Stimulated activated CD8-positive, alpha-beta memory T cell treated with anti-CD3 and anti-CD28 coated beads, Interleukin-7, amount 100 ng/mL, for 24 hours (primary cell): Measurements from ENCODE around the gene SPDYE3.
"Not testable (repeated sequence)": the region's sequence is repeated elsewhere in the genome, so short reads cannot be mapped to it uniquely, and the experiment has no call there.

ENCODE experiments used
- DNase-seq: peaks from one replicate; pipeline ENCODE4 v3.0.0-alpha.2; 2020; ENCODE audit warnings: low read depth

SPDYE3 gene, protein sequence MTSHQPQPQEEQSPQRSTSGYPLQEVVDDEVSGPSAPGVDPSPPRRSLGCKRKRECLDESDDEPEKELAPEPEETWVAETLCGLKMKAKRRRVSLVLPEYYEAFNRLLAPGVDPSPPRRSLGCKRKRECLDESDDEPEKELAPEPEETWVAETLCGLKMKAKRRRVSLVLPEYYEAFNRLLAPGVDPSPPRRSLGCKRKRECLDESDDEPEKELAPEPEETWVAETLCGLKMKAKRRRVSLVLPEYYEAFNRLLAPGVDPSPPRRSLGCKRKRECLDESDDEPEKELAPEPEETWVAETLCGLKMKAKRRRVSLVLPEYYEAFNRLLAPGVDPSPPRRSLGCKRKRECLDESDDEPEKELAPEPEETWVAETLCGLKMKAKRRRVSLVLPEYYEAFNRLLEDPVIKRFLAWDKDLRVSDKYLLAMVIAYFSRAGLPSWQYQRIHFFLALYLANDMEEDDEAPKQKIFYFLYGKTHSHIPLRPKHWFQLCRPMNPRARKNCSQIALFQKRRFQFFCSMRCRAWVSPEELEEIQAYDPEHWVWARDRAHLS

DNA sequence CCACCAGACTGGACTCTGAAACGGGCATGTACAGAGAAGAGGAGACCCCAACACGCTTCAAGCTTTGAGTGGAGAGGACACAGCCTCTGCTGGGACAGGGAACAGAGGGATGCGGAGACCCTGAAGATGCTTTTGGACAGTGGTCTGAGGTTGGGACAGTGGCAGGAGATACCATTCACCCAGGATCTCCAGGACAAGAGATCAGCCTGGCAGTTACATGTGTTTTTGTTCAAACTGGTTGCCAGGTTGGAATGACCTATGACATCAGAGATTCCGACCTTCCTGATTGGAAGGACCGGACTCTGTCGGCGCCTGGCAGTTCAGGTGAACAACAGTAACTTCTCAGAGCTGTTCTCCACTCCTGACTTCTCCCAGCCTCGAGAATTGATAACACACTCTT is at the start of gene SPDYE3:
Gene SPDYE3, plus strand, starts transcription at position 301 of the 400 bp plus-strand sequence. CDS start 184 bp downstream, outside the sequence.
- DNase-seq, result not testable (repeated sequence)

DNA sequence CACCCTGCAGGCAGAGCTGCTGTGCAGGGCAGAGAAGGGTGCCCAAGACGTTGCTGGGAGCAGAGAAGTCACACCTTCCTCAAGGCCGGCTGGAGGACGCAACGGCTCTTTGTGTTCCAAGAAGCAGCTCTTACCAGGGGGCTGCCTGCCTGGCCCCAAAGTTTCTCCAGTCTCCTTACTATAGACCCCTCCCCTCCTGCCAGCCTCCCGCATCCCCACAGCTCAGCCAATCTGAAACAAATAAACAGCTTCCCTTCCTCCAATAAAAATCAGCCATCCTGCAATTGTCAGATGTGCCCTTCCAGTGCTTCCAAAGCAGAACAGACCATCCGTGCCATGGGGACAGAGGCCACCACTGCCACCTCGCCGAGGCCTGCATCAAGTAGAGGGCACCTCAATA is 47.5 kb upstream of the SPDYE3 start:
- DNase-seq, result not testable (repeated sequence)

DNA sequence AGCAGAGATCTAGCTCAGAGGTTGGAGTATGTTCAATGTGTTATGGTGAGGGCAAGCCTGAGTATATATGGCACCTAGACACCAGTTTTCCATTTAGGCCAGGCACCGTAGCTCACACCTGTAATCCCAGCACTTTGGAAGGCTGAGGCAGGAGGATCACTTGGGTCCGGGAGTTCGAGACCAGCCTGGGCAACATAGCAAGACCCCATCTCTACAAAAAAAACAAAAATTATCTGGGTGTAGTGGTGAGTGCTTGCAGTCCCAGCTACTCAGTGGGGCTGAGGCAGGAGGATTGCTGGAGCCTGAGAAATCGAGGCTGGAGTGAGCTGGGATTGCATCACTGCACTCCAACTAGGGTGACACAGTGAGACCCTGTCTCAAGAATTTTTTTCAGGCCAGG is 44.6 kb upstream of the SPDYE3 start:
- DNase-seq, result not testable (repeated sequence)

DNA sequence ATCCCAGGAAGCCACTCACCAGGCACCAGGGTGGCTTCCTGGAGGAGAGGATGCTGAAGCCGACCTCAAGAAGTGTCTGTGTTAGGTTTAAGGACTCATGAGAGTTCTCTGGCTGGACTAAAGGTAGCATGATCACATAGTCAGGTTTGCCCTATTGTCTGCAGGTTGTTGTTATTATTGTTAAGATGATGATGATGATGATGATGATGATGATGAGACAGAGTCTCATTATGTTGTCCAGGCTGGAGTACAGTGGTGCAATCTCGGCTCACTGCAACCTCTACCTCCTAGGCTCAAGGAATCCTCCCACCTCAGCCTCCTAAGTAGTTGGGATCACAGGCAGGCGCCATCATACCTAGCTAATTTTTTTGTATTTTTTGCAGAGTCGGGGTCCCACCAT is 43.3 kb upstream of the SPDYE3 start:
- DNase-seq, result not testable (repeated sequence)

DNA sequence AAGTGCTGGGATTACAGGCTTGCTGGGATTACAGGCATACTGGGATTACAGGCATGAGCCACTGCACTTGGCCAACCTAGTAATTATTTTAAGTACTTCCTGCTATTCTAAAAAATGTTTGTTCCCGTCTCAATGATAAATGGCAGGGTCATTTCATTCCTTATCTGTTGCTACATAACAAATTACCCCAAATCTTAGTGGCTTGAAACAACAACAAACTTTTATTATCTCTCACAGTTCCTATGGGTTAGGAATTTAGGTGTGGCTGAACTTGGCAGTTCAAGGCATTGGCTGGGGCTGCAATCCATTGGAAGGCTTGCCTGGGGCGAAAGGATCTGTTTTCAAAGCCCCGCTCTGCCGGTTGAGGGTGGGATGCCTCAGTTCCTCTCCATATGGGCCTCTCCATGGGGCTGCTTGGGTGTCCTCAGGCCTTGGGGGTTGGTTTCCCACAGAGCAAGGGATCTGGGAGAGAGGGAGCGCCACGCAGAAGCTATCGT is 42.8 kb upstream of the SPDYE3 start:
- DNase-seq, result not testable (repeated sequence)

DNA sequence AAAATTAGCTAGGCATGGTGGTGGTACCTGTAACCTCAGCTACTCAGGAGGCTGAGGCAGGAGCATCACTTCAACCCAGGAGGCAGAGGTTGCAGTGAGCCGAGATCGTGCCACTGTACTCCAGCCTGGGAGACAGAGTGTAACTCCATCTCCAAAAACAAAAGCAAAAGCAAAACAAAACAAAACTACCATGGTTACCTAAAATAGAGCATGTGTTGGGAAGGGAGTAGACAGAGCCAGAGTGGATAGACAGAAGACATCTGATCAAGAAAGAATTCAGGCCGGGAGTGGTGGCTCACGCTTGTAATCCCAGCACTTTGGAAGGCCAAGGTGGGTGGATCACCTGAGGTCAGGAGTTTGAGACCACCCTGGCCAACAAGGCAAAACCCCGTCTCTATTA is 41.7 kb upstream of the SPDYE3 start:
- DNase-seq, result not testable (repeated sequence)

DNA sequence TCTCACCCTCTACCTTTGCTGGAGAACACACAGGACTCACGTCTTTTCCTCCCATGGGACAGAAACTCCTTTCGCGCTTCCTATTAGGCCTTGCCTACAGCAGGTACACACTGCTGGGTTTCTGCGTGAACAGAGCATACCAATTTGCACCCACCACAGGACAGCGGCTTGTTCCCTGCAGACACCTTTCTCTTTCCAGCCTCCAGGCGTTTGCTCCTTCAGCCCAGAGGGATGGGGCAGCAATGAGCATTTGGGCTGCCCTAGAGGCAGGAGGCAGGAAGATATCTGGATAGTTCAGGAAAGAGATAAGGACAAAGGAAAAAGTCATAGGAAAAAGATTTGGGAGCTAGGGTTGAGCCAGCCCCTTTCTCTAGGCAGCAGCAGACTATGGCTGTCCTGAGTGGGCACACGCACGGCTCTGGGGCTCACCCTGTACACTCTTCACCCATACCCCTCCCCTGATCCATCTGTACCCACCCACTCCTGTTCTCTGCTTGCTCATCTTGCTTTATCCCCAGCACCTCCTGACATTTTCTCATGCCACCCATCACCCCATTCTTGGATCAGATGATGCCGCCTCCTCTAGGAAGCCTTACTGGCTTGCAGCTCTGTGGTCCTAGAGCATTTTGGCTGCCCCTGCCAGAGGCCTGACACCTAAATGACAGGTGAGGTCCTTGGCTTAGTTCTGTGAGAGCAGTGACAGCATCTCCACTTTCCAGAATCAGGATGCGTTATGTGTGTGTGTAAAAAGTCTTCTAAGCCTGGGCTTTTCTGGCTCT is 40.7 kb upstream of the SPDYE3 start:
- DNase-seq, result no peak

DNA sequence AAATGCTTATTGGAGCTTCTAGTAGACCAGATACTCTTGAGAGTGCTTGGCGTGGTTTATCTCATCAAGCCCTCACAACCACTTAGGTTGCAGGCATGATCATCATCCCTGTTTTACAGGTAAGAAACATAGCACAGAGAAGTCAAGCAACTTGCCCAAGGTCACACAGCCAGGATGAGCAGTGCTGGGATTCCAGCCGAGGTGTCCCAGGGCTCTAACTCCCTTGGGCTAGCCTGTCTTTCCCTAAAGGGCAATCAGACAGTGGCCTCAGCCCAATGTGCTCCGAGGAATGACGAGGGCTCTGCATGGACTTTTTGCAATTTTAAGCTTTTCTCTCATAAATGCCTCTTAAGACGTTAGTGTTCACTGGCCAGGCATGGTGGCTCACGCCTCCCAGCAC is 39.9 kb upstream of the SPDYE3 start:
- DNase-seq, result no peak

DNA sequence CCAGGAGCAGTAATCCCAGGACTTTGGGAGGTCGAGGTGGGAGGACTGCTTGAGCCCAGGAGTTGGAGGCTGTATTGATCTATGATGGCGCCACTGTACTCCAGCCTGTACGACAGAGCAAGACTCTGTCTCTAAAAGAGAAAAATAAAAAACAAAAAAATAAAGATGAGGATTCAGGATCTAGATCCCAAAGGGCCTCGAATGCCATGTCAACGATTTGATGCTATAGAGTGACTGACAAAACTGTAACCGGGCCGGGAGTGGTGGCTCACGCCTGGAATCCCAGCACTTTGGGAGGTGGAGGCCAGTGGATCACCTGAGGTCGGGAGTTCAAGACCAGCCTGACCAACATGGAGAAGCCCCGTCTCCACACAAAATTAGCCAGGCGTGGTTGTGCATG is 38.6 kb upstream of the SPDYE3 start:
- DNase-seq, result not testable (repeated sequence)

DNA sequence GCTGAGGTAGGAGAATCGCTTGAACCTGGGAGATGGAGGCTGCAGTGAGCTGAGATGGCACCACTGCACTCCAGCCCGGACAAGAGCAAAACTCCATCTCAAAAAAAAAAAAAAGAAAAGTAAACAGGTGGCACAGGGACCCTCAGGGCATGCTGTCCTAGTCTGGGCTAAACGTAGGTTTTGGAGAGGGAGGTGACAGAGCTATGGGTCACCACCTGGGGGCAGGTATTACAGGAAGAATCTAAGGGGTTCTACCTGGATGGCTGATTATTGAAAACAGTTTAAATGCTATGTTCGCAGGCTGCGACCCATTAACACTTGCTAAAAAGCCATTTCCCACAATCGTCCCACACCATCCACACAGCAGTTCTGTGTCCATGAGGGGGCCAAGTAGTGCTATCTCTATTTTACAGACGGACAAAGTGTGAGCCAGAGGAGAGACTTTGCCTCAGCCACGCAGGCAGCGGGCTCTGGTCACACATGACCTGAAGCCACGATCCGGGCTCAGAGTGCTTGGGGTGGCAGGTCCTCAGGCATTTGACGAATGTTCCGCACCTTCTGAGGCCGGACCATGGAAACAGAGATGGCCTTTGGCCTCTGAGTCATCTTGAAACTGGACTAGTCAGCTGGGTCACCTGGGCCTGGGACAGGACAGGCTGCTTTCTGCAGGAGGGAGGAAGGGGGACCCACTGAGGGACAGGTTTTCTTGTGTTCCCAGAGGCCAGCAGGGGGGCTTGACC is 38.0 kb upstream of the SPDYE3 start:
- not testable (repeated sequence) for DNase-seq

DNA sequence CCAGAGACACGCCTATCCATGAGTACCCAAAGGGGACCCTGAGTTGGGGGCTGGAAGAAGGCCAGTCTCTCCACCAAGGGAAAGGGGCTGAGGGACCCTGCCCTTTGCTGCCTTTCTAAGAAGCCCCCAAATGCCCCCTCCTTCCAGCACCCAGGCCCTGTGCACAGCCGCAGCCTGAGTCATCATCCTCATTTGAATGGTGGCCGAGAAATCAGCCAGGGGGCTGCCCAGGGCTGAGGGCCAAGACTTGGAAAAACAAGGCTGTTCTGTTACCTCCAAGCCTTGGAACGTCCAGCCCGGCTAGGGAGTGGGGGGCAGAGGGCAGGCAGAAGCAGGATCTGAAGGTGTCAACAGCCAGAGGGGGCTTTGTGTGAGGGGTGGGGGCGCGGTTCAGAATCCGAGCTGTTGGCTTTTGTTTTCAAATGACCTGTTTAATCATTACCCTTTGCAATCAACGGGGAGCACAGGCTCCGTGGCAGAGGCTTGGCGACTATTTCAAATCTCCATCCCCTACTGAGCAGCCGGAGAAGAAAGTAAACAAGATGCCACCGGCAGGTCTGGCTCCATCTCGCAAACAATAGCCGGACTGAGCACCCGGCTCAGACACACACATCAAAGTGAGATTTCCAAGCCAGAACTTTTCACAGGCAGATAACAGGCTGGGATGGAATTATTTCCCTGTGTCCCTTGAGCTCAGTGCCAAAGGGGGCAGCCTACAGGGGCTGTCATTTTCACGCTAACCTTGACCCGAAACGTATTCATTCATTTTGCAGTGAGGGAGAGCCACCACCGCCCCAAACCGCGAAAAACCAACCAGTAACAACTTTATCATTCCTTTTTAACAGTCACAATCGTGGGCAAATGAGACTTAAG is 37.2 kb upstream of the SPDYE3 start:
- DNase-seq, result not testable (repeated sequence)

DNA sequence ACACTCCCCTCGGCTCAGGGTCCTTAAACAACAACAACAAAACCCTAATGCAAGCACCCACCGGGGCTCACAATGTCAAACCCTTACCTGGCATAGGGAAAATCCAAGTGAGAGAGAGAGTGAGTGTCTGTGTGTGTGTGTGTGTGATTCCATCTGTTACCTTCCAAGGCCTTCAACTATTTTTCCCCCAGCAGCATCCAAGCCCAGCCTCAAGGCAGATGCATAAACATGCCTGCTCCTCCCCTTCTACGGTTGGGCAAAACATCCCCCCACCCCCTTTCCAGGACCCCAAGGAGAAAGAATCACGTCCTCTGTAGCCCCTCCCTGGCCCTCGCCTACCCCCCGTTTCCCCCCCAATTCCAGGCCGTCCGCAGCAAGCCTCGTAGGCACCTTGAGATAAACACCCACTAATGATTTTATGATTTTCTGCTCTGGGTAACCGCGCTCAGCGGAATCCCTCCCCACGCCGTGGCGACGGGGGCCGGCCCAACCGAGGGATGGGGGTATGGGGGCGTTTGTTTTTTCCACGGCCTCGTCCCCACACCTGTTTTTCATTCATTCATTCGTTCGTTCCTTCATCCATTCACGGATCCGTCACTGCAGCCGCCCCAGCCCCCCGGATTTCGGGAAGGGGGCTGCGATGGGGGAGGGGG is 36.4 kb upstream of the SPDYE3 start:
- not testable (repeated sequence) for DNase-seq

DNA sequence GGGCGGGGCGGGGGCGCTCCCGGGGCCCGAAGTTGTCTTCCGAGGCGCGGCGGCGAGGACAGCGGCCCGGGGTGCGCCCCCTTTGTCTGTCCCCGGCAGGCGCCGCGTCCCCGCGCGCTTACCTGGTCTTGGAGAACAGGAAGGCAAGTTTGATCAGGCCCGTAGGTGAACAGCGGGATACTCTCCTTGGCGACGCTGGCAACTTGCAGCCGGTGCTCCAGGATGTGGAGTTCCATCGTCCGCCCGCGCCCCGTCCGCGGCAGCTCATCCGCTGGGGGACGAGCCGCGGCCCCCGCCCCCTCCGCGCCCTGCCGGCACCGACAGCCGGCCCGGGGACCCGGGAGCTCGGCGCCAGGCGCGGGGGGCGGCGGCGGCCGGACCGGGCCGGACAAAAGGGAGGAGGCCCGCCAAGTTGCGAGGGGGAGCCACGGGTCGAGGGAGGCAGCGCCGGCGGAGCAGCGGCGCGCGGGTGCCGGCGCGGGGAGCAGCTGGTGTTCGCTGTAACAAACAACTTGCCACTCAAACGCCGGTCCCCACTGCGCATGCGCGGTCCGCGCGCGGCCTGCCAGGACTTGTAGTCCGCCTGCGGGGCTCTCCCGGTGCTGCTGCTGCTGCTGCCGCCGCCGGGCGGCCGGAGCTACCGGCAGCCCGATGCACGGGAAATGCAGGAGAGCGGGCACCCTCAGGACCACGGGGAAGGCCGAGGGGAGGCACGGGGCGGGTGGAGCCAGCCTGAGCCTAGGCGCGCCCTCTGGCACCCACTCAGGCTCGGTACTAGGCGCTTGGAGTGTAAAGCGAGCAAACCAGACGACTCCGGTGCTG is 35.6 kb upstream of the SPDYE3 start:
- DNase-seq, result peak; percentile 95

DNA sequence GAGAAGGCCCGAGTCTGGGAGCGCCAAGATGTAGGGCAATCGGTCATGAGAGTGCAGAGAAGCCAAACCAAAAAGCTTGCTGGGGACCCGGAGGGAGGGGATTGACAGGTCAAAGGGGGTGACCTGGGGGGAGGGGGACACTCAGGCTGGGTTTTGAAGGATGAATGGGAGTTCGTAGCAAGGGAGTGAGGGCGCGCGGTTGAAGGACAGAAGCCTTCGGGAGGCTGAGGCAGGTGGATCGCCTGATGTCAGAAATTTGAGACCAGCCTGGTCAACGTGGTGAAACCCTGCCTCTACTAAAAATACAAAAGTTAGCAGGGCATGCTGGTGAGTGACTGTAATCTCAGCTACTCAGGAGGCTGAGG is 35.0 kb upstream of the SPDYE3 start:
- not testable (repeated sequence) for DNase-seq

DNA sequence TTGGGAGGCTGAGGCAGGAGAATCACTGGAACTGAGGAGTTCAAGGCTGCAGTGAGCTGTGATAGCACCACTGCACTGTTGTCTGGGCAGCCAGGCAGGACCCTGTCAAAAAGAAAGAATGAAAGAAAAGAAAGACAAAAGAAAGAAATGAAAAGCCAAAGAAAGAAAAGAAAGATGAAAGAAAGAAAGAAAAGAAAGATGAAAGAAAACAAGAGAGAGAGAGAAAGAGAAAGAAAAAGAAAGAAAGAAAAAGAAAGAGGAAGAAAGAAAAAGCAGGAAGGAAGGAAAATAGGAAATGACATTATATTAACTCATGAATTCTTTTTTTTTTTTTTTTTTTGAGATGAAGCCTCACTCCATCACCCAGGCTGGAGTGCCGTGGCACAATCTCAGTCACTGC is 32.4 kb upstream of the SPDYE3 start:
- no peak for DNase-seq

DNA sequence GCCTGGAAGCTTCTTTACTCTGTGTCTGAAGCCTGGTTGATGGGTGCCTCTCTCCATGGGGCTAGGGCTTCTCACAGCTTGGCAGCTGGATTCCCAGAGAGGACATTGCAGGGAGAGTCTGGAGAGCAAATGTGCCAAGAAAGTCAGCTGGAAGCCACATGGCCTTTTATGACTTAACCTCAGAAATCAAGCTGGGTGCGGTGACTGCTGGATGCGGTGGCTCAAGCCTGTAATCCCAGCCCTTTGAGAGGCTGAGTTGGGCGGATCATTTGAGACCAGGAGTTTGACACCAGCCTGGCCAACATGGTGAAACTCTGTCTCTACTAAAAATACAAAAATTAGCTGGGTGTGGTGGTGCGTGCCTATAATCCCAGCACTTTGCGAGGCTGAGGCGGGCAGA is 31.4 kb upstream of the SPDYE3 start:
- not testable (repeated sequence) for DNase-seq

DNA sequence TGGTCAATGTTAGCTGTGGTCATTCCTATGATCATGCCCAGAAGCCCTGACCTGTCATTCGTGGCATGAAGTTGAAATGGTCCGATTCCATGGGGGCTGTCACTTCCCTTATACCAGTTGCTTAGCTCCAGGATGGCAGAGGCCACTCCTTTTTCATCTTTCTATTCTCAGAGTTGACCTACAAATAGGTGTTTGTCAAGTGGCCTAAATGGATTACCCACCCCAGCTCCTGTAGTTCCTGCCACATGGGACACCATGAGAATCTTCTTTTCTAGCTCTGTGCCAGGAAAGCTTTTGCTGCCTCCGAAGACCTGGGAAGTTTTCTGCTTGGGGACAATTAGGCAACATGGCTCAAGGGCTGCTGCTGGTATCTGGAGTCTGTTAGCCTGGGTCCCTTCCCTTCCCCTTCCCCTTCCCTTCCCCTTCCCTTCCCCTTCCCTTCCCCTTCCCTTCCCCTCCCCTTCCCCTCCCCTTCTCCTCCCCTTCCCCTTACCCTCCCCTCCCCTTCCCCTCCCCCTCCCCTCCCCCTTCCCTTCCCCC is 25.4 kb upstream of the SPDYE3 start:
- not testable (repeated sequence) for DNase-seq

DNA sequence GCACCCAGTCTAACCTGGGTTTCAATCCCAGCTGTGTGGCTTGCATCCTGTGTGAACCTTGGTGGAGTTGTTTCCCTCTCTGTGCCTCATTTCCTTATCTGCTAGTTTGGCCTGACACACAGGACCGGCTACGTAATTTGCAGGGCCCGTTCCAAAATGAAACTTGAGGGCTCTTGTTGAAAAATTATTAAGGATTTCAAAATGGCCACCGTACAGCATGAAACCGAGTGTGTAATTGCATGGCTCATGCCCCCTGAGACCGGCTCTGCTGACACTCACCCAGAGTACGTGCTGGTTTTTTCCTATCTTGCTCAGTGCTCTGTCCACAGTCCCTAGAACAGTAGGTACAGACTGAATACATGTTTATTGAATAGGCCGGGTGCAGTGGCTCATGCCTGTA is 24.4 kb upstream of the SPDYE3 start:
- not testable (repeated sequence) for DNase-seq
